Stimulated activated CD8-positive, alpha-beta memory T cell treated with anti-CD3 and anti-CD28 coated beads, Interleukin-15, amount 100 ng/mL, for 24 hours (primary cell): ENCODE measurements around the gene RERGL.
"Not testable (repeated sequence)": the region's sequence is repeated elsewhere in the genome, so short reads cannot be mapped to it uniquely, and the experiment has no call there.

Experiments used
- DNase-seq: peaks from one replicate; pipeline ENCODE4 v3.0.0-alpha.2; 2020; ENCODE audit warnings: low read depth

The RERGL gene, protein sequence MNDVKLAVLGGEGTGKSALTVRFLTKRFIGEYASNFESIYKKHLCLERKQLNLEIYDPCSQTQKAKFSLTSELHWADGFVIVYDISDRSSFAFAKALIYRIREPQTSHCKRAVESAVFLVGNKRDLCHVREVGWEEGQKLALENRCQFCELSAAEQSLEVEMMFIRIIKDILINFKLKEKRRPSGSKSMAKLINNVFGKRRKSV

DNA sequence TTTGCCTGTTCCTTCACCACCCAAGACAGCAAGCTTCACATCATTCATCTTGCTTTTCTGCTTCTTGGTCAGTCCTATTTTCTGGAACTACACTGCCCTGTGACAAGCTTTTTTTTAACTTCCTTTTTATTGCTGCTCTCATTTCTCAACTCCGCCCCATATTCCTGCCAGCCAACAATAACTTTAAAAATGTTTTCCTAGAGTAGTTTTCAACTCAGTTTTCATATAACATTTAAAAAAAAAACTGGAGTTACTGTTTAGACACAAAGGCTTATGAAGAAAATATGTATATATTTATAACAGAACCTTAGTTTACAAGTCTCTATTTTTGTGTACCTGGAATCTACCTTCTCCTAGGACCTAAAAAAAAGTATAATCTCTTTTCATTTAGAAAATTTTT, at the start of gene RERGL:
RERGL (minus strand) TSS at position 101 of the 400 bp plus-strand sequence; CDS start at position 48, 53 bp downstream.
- DNase-seq: no peak

DNA sequence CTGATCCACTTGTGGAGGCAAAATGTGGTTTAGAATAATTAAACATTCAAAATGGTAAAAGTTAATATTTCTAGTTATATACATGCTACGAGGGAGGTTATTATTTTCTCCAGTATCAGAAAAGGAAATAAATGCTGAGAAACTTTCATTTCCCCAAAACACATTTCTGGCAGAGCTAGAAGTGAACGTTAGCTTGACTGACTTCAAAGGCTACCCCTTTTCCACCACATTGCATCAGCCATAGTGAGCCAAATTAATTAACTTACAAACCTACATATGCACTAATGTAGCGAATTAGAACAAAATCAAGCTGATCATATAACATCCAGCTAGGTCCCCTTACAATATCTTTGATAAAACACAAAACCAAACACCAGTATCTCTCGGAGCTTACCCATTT, 49.3 kb upstream of the RERGL start:
- DNase-seq: no peak

DNA sequence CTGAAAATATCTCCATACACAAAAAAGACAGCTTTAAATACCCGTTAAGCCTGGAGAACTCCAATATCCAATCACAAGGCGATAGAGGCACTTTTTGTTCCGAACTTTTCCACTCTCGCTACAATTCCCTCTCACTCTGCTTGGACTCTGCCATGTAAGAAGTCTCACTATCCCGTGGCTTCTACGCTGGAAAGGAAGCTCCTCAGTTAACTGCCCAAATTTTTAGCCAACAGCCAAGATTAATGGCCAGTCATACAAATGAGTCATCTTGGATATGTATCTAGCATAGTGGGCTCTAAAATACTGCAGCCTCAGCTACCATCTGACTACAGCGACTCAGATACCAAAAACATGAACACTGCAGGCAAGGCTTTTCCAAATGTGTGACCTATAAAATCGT, 45.5 kb upstream of the RERGL start:
- DNase-seq: no peak

DNA sequence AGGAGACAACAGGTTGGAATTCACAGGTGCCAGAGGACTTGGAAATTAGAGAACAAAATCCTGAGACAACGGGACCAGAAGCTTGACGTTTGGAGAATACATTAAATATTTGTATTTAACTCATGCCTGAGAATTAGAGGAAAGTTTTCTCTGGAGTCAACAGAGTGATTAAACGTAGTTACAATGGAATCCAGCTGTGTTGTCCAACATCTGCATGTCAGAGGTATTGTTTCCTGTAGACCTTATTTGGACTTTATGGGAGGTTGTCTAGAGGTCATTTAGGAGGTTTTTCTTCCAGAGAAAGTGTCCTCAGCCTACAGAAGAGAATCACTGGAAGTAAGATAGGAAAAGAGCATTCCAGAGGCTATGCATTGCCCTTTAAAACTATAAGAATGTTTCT, 45.1 kb upstream of the RERGL start:
- DNase-seq: no peak

DNA sequence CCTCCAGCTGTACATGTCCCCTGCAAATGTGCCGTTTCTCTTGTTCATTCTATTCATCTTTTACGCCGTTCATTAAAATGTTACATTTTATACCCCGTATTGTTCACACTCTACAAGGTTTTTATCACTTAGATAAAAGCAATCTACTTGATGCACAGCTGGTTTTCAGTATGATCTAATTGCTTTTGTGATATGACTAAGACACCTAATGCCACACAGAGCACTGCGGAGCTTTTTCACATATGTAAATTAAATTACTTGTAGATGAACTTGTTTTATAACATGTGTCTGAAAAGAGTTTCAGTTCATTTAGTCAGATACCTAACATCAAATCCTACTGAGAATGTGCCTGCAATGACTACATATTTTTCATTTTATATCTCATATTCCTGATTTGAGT, 40.9 kb upstream of the RERGL start:
- DNase-seq: no peak

DNA sequence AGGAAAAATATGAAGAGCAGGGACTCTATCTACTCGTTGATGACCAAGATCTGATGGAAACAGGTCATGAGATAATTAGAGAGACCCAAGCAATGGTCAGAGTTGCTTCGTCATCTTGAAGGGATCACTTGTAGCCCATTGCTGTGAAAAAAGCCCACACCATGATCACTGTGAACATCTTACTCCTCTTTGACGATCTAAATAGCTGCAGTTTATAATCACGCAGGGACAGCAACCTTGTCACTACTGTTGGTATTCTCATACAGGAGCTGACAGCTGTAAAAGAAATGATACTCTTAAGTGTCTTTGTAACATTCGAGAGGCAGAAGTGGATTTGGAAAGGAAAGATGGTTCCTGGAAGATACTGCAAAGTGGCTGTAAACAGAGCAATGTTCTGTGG, 33.7 kb upstream of the RERGL start:
- DNase-seq: no peak

DNA sequence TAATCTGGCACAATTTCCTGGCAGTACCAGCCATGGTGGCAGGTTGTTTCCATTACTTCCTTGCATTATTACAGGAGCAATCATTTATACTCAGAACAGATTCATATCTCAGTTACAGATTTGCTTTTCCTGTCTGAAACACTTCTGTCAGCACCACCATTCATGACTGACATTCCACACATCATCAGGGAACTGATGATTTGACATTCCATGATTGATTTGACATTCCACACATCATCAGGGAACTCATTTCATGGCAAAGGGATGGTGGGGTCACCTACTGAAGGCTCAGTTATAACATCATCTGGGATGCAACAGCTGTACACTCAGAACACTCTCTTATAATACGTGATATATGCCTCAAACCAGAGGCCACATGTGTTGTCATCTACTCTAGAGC, 30.9 kb upstream of the RERGL start:
- DNase-seq: no peak

DNA sequence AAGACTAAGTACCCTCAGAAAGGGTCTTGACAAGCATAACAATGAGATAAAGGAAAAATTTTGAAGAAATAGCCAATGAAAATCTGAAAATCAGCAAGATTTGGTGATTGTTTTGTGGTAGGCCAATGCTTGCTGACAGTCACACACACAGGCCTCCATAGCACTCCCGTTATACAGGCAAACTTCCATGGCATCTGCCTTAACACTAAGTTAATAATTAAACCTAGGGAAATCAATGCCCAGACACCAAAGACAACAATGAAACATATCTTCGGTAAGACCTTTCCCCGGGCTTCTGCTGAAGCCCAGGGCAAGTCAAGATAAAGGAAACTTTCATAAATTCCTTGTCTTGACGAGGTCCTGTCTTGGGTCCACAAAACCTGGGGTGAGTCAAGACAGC, 18.6 kb upstream of the RERGL start:
- DNase-seq: no peak

DNA sequence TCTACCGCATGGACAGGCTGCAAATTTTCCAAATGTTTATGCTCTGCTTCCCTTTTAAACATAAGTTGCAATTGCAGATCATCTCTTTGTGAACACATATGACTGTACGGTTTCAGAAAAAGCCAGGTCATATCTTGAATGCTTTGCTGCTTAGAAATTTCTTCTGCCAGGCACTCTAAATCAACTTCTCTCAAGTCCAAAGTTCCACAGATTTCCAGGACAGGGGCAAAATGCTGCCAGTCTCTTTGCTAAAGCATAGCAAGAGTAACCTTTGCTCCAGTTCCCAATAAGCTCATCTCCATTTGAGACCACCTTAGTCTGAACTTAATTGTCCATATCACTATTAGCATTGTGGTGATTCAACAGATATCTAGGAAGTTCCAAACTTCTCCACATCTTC, 13.6 kb upstream of the RERGL start:
- no peak for DNase-seq

DNA sequence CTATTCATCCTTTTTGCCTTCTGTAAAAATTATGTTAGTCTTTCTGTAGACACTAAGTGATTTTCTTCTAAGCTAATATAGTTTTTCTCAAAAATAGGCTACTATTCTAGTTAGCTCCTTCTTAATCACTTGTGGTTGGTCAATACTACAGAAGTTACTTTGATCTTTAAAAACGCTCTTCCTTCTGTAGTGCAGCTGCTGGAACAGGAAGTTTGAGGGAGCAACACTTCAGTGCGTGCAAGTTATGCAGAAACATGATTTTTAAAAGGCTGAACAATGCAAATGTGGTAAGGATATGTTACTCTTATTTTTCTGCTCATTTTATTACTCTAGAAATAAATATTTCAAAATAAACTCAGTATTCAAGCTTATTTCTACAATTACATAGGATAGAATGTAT, 11.1 kb upstream of the RERGL start:
- DNase-seq: no peak

DNA sequence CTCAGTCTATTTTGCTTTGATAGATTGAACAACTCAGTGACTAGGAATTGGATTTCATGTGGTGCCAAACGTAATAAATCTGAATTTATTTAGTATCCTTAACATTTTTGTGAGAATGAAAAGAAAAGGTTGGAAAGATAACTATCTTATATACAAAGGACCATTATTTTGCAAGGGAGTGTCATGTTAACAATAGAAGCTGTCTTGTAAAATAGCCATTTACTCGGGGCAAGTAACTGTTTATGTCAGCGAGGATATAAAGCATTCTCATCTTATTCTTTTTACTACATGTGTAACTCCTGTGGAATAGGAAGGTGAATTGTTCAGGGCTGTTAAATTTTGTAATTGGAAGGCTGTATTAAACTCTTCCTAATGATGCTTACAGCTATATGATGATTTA, 5.9 kb downstream of the RERGL start:
- DNase-seq: no peak

DNA sequence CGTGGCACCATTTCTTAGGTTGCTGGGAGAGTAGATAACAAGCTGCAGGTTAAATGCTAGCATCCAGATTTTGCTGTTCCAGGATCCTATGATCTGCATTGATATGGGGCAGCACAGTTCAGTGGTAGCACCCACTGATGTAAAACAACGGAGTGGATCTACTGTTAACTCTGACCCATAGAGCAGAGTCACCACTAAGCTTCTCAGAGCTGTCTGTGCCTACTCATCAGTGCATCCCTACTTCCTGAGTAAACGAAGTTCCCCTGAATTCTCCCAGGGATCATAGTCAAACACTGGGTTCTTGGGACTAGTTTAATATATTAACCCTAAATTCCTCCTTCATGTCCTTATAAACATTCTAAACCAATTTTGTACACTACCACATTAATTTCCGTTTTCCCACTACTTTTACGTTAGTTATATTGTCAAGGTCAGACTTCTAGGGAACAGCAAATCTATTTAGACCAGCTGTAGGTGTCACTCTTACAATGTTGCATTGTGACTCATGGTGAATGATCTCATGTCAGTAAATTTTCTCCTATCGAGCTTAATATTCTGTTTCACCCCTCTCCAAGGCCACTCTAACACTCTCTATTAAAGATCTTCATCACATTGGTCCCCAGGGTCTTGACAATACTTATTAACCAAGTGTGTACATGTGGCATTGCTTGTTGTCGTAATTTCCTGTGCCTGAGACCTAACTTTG, 10.3 kb downstream of the RERGL start:
- DNase-seq: no peak

DNA sequence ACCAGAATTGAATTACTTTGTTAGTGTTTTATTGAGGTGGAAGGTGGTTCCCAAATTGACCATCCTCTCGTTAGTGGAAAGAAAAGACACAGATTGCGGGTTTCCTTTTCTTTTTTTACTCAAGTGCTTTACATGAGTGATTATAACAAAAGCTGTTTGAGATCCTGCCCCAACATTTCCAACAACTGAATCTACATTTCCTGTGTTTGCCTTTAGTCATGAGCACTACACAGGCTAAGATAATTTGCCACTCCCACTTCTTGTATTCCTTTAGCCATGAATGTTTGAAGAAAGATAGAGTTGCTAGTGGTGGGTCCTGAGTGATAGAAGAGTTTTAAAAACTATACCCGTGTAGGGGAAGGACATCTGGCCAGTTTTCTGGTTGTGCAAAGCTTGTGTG, 16.0 kb downstream of the RERGL start:
- no peak for DNase-seq

DNA sequence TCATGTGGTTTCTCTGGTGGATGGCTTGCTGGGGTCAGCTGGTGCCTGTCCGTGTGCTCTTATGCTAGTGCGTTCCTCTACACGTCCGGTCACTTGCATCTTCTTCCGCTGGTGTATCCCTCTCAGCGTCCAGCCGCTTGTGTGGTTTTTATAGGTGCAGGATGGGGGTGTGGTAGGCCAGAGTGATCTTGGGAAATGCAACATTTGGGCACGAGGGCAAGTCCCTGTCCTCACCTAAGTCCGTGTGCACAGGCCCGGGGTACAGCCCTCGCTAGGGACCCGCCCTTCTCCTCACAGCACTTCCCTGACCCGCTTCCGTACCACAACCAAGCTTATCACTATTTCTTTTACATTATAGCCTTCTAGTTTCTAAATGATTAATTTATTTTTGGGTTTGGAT, 17.3 kb downstream of the RERGL start:
- no peak for DNase-seq

DNA sequence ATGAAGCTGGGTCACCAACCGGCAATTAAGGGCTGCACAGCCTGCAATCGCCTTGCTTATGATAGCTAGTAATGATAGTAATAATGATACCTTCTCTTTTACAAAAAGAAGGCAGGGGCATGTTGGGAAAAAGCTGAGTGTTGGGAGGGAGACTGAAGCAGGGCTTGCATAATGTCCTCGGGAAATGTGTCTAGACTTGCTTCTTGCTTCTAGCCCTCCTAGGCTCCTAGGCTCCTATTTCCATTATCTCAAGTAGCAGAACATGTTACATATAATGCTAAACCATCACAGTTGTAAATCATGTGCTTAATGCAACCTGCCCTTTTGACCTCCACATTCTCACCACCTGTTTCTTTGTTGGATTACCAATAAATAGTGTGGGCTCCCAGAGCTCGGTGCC, 18.7 kb downstream of the RERGL start:
- DNase-seq: no peak

DNA sequence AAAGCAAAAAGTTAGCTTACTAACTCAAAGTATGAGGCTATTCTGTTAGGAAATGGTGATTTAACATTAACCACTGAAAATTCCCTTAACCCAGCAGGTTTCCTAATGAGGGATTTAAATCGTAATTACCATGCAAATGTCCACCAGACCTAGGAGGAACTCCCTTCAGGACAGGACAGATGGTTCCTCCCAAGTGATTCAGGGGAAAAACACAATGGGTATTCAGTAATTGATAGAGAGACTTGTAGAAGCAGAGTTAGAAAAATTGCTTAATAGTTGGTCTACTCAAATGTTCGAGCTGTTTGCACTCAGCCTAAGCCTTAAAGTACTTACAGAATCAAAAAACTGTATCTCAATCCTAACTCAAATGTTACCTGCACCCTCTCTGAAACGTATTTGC, 21.6 kb downstream of the RERGL start:
- no peak for DNase-seq

DNA sequence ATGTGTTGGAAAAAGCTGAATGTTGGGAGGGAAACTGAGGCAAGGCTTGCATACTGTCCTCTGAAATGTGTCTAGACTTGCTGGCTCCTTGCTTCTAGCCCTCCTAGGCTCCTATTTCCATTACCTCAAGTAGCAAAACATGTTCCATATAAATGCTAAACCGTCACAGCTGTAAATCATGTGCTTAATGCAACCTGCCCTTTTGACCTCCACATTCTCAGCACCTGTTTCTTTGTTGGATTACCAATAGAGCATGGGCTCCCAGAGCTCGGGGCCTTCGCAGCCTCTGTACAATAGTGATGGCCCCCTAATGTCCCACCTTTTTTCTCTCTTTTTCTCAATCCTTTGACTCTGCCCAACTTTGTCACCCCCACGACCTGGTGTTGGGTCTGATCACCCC, 23.3 kb downstream of the RERGL start:
- no peak for DNase-seq

DNA sequence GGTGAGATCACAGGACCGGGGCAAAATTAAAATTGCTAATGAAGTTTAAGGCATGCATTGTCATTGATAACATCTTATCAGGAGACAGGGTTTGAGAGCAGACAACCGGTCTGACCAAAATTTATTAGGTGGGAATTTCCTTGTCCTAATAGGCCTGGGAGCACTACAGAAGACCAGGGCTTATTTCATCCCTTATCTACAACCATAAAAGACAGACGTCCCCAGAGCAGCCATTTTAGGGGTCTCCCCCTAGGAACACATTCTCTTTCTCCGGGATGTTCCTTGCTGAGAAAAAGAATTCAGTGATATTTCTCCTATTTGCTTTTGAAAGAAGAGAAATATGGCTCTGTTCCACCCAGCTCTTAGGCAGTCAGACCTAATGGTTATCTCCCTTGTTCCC, 27.1 kb downstream of the RERGL start:
- DNase-seq: not testable (repeated sequence)

DNA sequence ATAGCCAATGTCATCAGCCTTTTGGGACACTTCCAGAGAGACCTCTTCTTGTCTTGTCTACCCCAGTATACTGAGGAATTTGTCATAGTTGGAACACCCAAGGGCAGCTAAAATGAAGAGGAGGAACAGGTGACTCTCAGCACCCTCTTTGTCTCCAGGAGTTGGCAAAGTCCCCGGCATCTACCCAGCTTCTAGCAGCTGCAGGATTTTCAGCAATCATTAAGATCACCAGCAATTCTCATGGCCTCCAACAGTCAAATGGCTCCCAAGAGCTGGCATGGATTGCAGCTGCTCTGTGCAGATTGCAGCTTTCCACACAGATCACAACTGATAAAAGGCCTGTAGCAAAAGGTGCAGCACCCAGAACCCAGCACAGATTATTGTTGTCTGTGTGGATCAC, 32.9 kb downstream of the RERGL start:
- no peak for DNase-seq

DNA sequence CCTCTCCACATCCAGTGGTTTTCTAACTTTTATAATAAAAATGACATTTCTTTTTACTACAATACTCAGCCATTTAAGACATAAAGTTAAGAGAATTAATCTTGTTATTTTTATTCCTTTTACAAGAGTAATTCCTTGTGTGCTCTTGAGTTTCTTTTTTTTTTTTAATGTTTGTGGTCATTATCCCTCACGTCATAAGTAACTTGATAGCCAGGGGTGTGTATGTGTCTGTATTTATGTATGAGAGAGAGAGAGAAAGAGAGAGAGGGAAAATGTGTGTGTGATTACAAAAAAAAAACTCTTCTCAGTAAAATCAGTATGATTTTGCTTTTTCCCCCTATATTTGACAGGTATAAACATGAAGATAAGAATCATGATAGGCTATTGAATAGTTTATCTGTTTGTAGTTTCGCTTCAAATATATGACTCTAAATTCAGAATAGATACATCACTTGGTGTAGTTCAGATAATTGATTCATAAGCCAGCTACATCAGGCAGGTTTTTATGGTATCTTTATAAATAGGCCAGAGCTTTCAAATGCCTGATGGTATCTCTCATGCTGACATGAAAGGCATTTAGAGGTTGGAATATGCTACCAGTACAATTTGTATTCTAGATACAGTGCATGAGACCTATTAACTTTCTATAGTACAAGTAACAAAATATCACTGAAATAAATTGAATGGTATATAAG, 34.9 kb downstream of the RERGL start:
- DNase-seq: no peak

DNA sequence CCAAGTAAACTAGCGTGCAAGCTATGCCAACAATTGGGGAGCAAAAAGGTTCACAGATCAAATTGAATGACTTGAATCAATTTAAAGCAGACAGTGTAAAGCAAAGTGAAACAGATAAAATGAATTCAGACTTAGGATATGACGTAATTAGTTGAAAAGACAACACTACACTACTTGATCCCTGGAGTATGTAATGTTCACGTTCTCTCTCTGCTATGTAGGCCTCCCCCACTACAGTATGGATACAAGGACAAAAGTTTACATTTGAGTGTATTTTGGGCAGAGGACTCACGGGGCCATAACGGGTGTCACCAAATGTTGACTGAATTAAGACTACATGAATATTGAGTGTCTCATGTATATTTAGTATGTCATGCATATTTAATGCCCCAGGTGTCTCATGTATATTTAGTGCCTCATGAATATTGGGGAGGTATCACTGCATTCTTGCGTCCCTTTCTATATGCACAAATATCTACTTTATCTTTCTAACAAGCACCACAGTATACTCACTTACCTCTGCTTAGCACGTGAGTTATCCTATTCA, 44.5 kb downstream of the RERGL start:
- no peak for DNase-seq

DNA sequence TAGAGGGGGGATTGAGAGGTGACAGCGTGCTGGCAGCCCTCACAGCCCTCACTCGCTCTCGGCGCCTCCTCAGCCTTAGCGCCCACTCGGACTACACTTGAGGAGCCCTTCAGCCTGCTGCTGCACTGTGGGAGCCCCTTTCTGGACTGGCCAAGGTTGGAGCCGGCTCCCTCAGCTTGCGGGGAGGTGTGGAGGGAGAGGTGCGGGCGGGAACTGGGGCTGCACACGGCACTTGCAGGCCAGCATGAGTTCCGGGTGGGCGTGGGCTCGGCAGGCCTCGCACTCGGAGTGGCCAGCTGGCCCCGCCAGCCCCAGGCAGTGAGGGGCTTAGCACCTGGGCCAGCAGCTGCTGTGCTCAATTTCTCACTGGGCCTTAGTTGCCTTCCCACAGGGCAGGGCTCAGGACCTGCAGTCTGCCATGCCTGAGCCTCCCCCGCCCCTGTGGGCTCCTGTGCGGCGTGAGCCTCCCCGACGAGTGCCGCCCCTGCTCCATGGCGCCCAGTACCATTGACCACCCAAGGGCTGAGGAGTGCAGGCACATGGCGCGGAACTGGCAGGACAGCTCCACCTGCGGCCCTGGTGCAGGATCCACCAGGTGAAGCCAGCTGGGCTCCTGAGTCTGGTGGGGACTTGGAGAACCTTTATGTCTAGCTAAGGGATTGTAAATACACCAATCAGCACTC, 49.8 kb downstream of the RERGL start:
- DNase-seq: not testable (repeated sequence)
